ENCODE measurements around the gene CDK1.

Gene CDK1

GRCh38 chr10:60808036-60808435 is 29.8 kb downstream of the CDK1 start:
- TF ChIP-seq CTCF (conservative IDR thresholded peaks at IDR 0.05; ENCODE audit: low read depth, low read length) = no peak
- no peak overlapping the region for H3K4me3 ChIP-seq (ENCODE audit: low read depth, low read length)
- DNase-seq (ENCODE audit: low read depth) = no peak

- TF ChIP-seq CTCF (conservative IDR thresholded peaks at IDR 0.05; ENCODE audit: low read depth, low read length) = no peak
- DNase-seq (ENCODE audit: low read depth) = peak; percentile 91
- no peak overlapping the region for H3K4me3 ChIP-seq (ENCODE audit: low read depth, low read length)
Observed at GRCh38 chr10:60809157-60809556, 30.9 kb downstream of the CDK1 start.

GRCh38 chr10:60810437-60811182 is 32.3 kb downstream of the CDK1 start:
- peak; percentile 82 for DNase-seq (ENCODE audit: low read depth)
- no peak for TF ChIP-seq CTCF (conservative IDR thresholded peaks at IDR 0.05; ENCODE audit: low read depth, low read length)
- no peak overlapping the region for H3K4me3 ChIP-seq (ENCODE audit: low read depth, low read length)

GRCh38 chr10:60816628-60817397 is 38.5 kb downstream of the CDK1 start:
- DNase-seq (ENCODE audit: low read depth) = peak; percentile 96
- TF ChIP-seq CTCF (conservative IDR thresholded peaks at IDR 0.05; ENCODE audit: low read depth, low read length) = peak; percentile 78

GRCh38 chr10:60817398-60817805 is 39.1 kb downstream of the CDK1 start:
- no peak for TF ChIP-seq CTCF (conservative IDR thresholded peaks at IDR 0.05; ENCODE audit: low read depth, low read length)
- no peak overlapping the region for H3K4me3 ChIP-seq (ENCODE audit: low read depth, low read length)
- DNase-seq (ENCODE audit: low read depth) = no peak

More at GRCh38 chr10:60816628-60817397, 38.5 kb downstream of the CDK1 start:
- no peak overlapping the region for H3K4me3 ChIP-seq (ENCODE audit: low read depth, low read length)

GRCh38 chr10:60818134-60818770 is 40.0 kb downstream of the CDK1 start:
- H3K4me3 ChIP-seq (ENCODE audit: low read depth, low read length) = no peak overlapping the region
- DNase-seq (ENCODE audit: low read depth) = peak; percentile 24
- TF ChIP-seq CTCF (conservative IDR thresholded peaks at IDR 0.05; ENCODE audit: low read depth, low read length) = no peak

Measured in choroid plexus epithelial cell (primary cell).